Measurements from ENCODE around the gene TRPM5. TPM values are rescaled to one million over a fixed set of nuclear protein-coding genes. Genes with fewer than 3 reads are reported as not detected.

TRPM5 gene
- total and polyA plus RNA-seq, 9 of the 15 experiments (the other 6 are each of a cell fraction or from before 2014, with no cell fraction given): not detected

DNA sequence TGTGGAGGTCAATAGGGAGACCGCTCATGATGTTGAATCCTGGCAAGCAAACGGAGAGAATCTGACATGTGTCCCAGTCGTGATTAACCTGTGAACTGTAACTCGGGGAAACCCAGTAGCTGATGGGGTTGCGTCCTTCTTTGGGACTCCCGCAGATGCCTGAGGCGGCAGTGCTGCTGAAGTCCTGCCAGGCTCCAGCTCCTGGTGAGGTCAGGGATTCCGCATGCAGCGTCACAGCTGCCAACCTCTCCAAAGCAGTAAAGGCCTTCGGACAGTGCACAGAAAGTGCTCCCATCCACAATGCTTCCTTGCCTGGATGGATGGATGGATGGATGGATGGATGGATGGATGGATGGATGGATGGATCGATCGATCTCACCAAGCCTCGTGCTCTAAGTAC lies 14.0 kb upstream of the TRPM5 start (continued):
- no peak for TF ChIP-seq ZNF354B (CRISPR knock-in tag; IDR thresholded peaks at IDR 0.05)
- TF ChIP-seq ZNF778 (CRISPR knock-in tag; IDR thresholded peaks at IDR 0.05): no peak
- no peak for TF ChIP-seq CBX2 (IDR thresholded peaks at IDR 0.05; ENCODE audit: insufficient read depth, low read length, poor library complexity, severe bottlenecking)
- no peak for TF ChIP-seq PHF21A (IDR thresholded peaks at IDR 0.05; ENCODE audit: borderline replicate concordance, low read depth)
- TF ChIP-seq MIER1 (IDR thresholded peaks at IDR 0.05; ENCODE audit: low read depth): no peak
- TF ChIP-seq ZBED1 (IDR thresholded peaks at IDR 0.05): no peak
- TF ChIP-seq, protein P1, sequence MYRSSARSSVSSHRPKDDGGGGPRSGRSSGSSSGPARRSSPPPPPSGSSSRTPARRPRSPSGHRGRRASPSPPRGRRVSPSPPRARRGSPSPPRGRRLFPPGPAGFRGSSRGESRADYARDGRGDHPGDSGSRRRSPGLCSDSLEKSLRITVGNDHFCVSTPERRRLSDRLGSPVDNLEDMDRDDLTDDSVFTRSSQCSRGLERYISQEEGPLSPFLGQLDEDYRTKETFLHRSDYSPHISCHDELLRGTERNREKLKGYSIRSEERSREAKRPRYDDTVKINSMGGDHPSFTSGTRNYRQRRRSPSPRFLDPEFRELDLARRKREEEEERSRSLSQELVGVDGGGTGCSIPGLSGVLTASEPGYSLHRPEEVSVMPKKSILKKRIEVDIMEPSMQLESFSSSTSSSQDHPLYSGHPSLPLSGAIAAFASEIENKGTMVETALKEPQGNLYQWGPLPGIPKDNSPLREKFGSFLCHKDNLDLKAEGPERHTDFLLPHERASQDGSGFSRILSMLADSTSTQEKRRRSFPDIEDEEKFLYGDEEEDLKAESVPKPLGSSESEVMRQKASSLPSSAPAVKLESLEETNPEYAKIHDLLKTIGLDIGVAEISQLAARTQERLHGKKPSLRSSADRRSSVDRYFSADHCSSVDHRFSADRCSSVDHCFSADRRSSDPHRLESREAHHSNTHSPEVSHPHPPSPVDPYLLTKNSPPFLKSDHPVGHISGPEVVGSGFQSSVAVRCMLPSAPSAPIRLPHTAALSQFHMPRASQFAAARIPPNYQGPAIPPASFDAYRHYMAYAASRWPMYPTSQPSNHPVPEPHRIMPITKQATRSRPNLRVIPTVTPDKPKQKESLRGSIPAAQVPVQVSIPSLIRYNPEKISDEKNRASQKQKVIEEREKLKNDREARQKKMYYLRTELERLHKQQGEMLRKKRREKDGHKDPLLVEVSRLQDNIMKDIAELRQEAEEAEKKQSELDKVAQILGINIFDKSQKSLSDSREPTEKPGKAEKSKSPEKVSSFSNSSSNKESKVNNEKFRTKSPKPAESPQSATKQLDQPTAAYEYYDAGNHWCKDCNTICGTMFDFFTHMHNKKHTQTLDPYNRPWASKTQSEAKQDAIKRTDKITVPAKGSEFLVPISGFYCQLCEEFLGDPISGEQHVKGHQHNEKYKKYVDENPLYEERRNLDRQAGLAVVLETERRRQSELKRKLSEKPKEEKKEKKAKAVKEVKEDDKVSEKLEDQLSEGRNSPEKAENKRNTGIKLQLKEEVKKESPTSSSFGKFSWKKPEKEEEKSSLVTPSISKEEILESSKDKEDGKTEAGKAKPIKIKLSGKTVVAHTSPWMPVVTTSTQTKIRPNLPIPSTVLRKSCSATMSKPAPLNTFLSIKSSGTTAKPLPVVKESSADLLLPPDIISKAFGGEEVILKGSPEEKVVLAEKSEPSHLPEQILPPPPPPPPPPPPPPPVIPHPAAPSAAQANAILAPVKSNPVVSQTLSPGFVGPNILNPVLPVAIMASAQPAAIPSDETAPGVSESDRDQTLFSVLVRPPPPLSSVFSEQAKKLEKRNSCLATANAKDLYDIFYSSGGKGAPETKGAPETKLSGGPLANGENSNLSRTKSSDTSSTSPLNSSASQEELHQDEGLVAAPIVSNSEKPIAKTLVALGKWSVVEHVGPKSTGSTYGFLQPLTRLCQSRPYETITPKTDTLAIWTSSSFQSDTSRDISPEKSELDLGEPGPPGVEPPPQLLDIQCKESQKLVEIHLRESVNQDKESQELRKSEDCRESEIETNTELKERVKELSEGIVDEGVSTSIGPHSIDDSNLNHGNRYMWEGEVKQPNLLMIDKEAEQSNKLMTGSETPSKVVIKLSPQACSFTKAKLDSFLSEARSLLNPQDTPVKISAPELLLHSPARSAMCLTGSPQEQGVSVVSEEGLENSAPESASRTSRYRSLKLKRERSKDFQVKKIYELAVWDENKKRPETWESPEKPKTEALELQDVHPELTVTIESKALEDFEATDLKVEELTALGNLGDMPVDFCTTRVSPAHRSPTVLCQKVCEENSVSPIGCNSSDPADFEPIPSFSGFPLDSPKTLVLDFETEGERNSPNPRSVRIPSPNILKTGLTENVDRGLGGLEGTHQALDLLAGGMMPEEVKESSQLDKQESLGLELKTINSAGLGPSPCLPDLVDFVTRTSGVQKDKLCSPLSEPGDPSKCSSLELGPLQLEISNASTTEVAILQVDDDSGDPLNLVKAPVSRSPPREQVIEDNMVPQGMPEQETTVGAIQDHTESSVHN (IDR thresholded peaks at IDR 0.05; ENCODE audit: borderline replicate concordance in 1 of 2, low read depth in 1 of 2): no peak
- TF ChIP-seq NFRKB (IDR thresholded peaks at IDR 0.05; ENCODE audit: low read depth): no peak

Data from K562 (cell line).